ENCODE data around the gene IL13.

IL13 gene

DNA sequence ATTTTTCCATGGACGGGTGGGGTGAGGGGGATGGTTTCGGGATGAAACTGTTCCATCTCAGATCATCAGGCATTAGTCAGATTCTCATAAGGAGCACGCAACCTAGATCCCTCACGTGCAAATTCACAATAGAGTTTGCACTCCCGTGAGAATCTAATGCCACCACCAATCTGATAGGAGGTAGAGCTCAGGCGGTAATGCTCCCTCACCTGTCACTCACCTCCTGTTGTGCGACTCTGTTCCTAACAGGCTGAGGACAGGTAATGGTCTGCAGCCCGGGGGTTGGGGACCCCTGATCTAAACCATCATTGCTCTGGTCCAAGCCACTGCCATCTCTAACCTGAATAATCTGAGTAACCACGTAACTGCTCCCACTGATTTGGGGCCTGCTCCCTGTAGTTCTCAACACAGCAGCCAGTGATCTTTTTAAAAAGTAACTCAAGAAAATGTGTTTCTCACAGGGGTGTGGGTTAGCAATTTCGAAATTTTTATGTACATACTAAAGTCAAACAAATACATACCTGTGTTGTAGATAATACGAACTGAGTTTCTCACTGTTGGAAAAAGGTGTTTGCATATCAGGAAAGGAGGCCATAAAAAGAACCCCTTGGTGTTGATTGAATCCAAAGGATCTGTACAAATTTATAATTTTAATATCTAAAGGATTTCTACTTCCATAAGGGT is 11.2 kb upstream of the IL13 start:
- H3K4me3 ChIP-seq (replicated peaks; ENCODE audit: low read depth, low read length), result no peak overlapping the region
- DNase-seq (ENCODE audit: extremely low read depth, insufficient read length), result no peak
- no peaks in the 10 kb centered on the region for H3K27me3 ChIP-seq (replicated peaks; ENCODE audit: control insufficient read depth, insufficient read depth, low read length)
- H3K36me3 ChIP-seq (ENCODE audit: control insufficient read depth, insufficient read depth, low read length), result peaks cover 6% of the 10 kb centered on the region
- TF ChIP-seq, protein P1, sequence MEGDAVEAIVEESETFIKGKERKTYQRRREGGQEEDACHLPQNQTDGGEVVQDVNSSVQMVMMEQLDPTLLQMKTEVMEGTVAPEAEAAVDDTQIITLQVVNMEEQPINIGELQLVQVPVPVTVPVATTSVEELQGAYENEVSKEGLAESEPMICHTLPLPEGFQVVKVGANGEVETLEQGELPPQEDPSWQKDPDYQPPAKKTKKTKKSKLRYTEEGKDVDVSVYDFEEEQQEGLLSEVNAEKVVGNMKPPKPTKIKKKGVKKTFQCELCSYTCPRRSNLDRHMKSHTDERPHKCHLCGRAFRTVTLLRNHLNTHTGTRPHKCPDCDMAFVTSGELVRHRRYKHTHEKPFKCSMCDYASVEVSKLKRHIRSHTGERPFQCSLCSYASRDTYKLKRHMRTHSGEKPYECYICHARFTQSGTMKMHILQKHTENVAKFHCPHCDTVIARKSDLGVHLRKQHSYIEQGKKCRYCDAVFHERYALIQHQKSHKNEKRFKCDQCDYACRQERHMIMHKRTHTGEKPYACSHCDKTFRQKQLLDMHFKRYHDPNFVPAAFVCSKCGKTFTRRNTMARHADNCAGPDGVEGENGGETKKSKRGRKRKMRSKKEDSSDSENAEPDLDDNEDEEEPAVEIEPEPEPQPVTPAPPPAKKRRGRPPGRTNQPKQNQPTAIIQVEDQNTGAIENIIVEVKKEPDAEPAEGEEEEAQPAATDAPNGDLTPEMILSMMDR (IDR thresholded peaks at IDR 0.05; ENCODE audit: insufficient read depth, low read length, poor library complexity, severe bottlenecking), result no peak

DNA sequence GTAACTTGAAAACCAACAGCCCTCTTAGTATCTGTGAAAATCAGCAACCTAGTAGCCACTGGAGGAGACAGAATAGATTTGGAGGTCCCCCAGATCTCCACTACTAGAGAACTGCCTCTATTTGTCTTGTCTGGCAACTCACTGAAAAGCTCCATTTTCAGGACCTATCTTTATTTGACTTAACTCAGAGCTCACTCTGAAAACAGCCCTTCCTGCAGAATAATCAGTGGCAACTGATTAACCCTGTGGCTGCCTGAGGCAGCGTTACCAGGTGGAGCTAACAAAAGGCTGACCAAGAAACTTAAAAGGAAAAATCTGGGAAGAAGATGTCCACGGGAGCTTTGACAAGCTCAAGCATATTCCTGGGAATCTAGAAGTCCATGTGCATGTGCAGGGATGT is 10.5 kb upstream of the IL13 start:
- TF ChIP-seq, protein P1 (IDR thresholded peaks at IDR 0.05; ENCODE audit: insufficient read depth, low read length, poor library complexity, severe bottlenecking), result no peak
- H3K27me3 ChIP-seq (replicated peaks; ENCODE audit: control insufficient read depth, insufficient read depth, low read length), result no peaks in the 10 kb centered on the region
- H3K36me3 ChIP-seq (ENCODE audit: control insufficient read depth, insufficient read depth, low read length), result peaks cover 6% of the 10 kb centered on the region
- H3K4me3 ChIP-seq (replicated peaks; ENCODE audit: low read depth, low read length), result no peak overlapping the region
- DNase-seq (ENCODE audit: extremely low read depth, insufficient read length), result no peak

DNA sequence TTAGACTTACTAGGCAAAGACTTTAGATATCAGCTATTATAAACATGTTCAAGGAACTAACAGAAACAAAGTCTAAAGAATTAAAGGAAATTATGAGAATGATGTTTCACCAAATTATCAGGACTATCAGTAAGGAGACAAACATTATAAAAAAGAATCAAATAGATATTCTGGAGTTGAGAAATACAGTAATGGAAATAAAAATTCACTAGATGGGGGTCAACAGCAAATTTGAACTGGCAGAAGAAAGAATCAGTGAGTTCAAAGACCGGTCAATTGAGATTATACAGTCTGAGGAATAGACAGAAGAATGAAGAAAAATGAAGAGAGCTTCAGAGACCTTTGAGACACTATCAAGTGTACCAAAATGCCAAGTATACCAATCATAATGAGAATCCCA is 9.6 kb upstream of the IL13 start:
- Histone ChIP-seq H3K4me3 (replicated peaks; ENCODE audit: low read depth, low read length) (no peak overlapping the region), H3K36me3 (ENCODE audit: control insufficient read depth, insufficient read depth, low read length) (no peaks in the 10 kb centered on the region; the same call in 1 of the 2 replicates), H3K27me3 (replicated peaks; ENCODE audit: control insufficient read depth, insufficient read depth, low read length) (no peaks in the 10 kb centered on the region)
- no peak for DNase-seq (ENCODE audit: extremely low read depth, insufficient read length)
- TF ChIP-seq, protein P1 (IDR thresholded peaks at IDR 0.05; ENCODE audit: insufficient read depth, low read length, poor library complexity, severe bottlenecking), result no peak

DNA sequence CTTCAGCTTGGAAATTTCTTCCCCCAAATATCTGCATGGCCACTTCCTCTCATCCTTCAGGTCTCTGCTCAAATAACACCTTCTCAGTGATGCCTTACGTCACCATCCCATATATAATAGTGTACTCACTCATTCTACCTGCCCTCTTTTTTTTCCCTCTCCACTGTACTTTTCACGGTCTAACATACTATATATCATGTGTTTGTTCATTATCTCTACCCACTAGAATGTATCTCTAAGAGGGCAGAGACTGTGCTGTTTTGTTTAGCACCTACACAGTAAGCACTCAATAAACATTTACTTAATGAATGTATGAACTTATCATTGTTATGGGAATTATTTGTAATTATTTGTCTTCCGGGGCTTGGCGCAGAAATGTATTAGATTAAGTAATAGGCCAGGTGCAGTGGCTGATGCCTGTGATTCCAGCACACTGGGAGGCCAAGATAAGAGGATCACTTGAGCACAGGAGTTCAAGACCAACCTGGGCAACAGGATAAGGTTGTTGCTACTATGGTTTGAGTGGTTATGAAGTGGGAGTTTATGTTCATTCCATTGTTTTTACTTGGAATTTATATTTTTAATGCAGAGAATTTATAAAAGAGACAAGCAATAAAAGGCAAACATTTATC is 6.0 kb upstream of the IL13 start:
- Histone ChIP-seq H3K36me3 (ENCODE audit: control insufficient read depth, insufficient read depth, low read length) (no peaks in the 10 kb centered on the region), H3K4me3 (replicated peaks; ENCODE audit: low read depth, low read length) (no peak overlapping the region), H3K27me3 (replicated peaks; ENCODE audit: control insufficient read depth, insufficient read depth, low read length) (no peaks in the 10 kb centered on the region)
- TF ChIP-seq, protein P1 (IDR thresholded peaks at IDR 0.05; ENCODE audit: insufficient read depth, low read length, poor library complexity, severe bottlenecking), result no peak
- no peak for DNase-seq (ENCODE audit: extremely low read depth, insufficient read length)

DNA sequence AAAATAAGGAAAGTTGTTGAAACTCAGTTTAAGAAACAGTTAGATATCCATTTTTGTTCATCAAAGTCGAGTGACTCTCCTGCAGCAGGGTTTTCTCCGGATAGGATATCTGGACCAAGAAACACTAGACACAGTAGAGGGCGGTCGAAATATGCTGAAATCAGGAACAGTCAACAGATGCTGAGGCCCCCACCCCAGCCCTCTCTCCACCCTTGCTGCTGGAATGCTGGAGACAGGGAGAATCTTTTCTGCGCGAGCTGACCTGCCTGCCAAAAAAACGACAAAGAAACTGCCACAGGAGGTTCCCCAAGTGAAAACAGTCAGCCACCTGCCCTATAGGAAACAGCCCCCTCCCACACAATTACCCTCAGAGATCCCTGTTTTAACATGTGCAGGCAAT is 4.3 kb upstream of the IL13 start:
- no peaks in the 10 kb centered on the region for H3K27me3 ChIP-seq (replicated peaks; ENCODE audit: control insufficient read depth, insufficient read depth, low read length)
- no peak for DNase-seq (ENCODE audit: extremely low read depth, insufficient read length)
- TF ChIP-seq, protein P1 (IDR thresholded peaks at IDR 0.05; ENCODE audit: insufficient read depth, low read length, poor library complexity, severe bottlenecking), result no peak
- H3K4me3 ChIP-seq (replicated peaks; ENCODE audit: low read depth, low read length), result no peak overlapping the region
- H3K36me3 ChIP-seq (ENCODE audit: control insufficient read depth, insufficient read depth, low read length), result no peaks in the 10 kb centered on the region
